HUES6 (cell line): ENCODE results near the gene CPM.

Experiments used
- H3K27ac ChIP-seq: 2 replicates; pipeline ENCODE4 v1.7.0; 2013; ENCODE audit warnings: low read depth, mild to moderate bottlenecking, low read length, inconsistent platforms
- H3K27me3 ChIP-seq: 2 replicates; pipeline ENCODE4 v1.6.1; 2013; ENCODE audit warnings: low read length; ENCODE audit not compliant: control insufficient read depth, insufficient read depth
- H3K36me3 ChIP-seq: 2 replicates; pipeline ENCODE4 v1.6.1; 2013; ENCODE audit warnings: low read length; ENCODE audit not compliant: control insufficient read depth, insufficient read depth
- H3K4me1 ChIP-seq: 2 replicates; pipeline ENCODE4 v1.6.1; 2013; ENCODE audit warnings: low read length; ENCODE audit not compliant: control insufficient read depth, insufficient read depth
- H3K4me3 ChIP-seq: 2 replicates; pipeline ENCODE4 v1.5.1; 2013; ENCODE audit warnings: low read depth, low read length
- H3K9ac ChIP-seq: one replicate; pipeline ENCODE4 v1.6.1; 2013; ENCODE audit warnings: mild to moderate bottlenecking, low read length
- H3K9me3 ChIP-seq: 2 replicates; pipeline ENCODE4 v1.6.1; 2013; ENCODE audit warnings: low read depth, low read length; ENCODE audit not compliant: control insufficient read depth, insufficient read depth

The CPM gene

DNA sequence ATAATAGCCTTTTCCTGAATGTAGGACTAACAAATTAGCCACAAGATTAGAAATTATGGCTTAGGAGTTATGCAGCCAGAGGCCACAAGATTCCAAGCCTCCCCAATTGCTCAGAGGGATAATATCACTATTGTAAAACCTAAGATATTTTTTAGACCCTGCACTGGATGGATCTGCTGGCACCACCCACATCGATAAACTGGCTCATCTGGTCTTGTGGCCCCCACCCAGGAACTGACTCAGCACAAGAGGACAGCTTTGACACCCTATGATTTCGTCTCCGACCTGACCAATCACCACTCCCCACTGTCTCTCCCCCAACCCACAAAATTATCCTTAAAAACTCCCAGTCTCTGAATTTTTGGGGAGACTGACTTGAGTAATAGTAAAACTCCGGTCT is 54.7 kb downstream of the CPM start:
- H3K9me3 ChIP-seq = peaks cover 3% of the 10 kb centered on the region
- H3K4me1 ChIP-seq = no peaks in the 10 kb centered on the region
- no peak overlapping the region for H3K4me3 ChIP-seq
- no peaks in the 10 kb centered on the region for H3K36me3 ChIP-seq
- no peaks in the 10 kb centered on the region for H3K27me3 ChIP-seq
- no peak overlapping the region for H3K9ac ChIP-seq
- H3K27ac ChIP-seq = no peak overlapping the region

- H3K36me3 ChIP-seq = no peaks in the 10 kb centered on the region
- no peaks in the 10 kb centered on the region for H3K4me1 ChIP-seq
- H3K27ac ChIP-seq = no peak overlapping the region
- H3K9ac ChIP-seq = no peak overlapping the region
- H3K9me3 ChIP-seq = peaks cover 3% of the 10 kb centered on the region
- no peaks in the 10 kb centered on the region for H3K27me3 ChIP-seq
- H3K4me3 ChIP-seq = no peak overlapping the region
Measured at GRCh38 chr12:68877583-68877982, 55.4 kb downstream of the CPM start.

- no peaks in the 10 kb centered on the region for H3K27me3 ChIP-seq
- H3K4me1 ChIP-seq = no peaks in the 10 kb centered on the region
- no peaks in the 10 kb centered on the region; the same call in 1 of the 2 replicates for H3K9me3 ChIP-seq
- H3K36me3 ChIP-seq = no peaks in the 10 kb centered on the region
- H3K27ac ChIP-seq = no peak overlapping the region
- no peak overlapping the region for H3K4me3 ChIP-seq
- H3K9ac ChIP-seq = no peak overlapping the region
Measured at GRCh38 chr12:68876461-68876860, 56.5 kb downstream of the CPM start.

- no peaks in the 10 kb centered on the region for H3K36me3 ChIP-seq
- H3K9ac ChIP-seq = no peak overlapping the region
- no peaks in the 10 kb centered on the region for H3K27me3 ChIP-seq
- H3K4me3 ChIP-seq = no peak overlapping the region
- no peak overlapping the region for H3K27ac ChIP-seq
- no peaks in the 10 kb centered on the region for H3K9me3 ChIP-seq
- no peaks in the 10 kb centered on the region for H3K4me1 ChIP-seq
Measured at GRCh38 chr12:68873316-68873715, 59.7 kb downstream of the CPM start.

GRCh38 chr12:68871921-68872320 is 61.0 kb downstream of the CPM start:
- no peak overlapping the region for H3K4me3 ChIP-seq
- no peaks in the 10 kb centered on the region for H3K27me3 ChIP-seq
- H3K27ac ChIP-seq = no peak overlapping the region
- no peaks in the 10 kb centered on the region for H3K36me3 ChIP-seq
- no peak overlapping the region for H3K9ac ChIP-seq
- H3K9me3 ChIP-seq = no peaks in the 10 kb centered on the region
- peaks cover 5% of the 10 kb centered on the region for H3K4me1 ChIP-seq

GRCh38 chr12:68871396-68871795 is 61.6 kb downstream of the CPM start:
- Histone ChIP-seq H3K27ac (no peak overlapping the region), H3K9me3 (no peaks in the 10 kb centered on the region), H3K4me3 (no peak overlapping the region), H3K4me1 (peaks cover 5% of the 10 kb centered on the region), H3K36me3 (no peaks in the 10 kb centered on the region), H3K27me3 (no peaks in the 10 kb centered on the region), H3K9ac (no peak overlapping the region)

DNA sequence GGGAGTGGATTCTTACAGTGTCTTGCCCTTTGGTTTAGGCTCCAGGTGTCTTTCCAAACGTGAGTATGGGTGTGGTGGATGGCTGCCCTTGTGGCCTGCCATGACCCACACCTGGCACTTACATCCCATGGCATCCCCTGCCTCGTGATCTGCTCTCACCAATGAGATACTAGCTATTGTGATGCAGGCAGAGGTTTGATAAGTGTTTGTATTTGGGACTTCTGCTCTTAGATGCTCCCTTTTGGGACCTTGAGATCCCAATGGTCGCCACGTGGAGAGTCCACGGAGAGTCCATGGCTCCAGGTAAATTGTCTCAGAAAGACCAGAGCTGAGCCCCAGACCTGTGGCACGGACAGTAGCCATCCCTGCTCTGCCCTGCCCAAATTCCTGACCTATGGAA is 62.5 kb downstream of the CPM start:
- Histone ChIP-seq H3K9me3 (no peaks in the 10 kb centered on the region), H3K36me3 (no peaks in the 10 kb centered on the region), H3K4me3 (no peak overlapping the region), H3K4me1 (peaks cover 5% of the 10 kb centered on the region), H3K27me3 (no peaks in the 10 kb centered on the region), H3K9ac (no peak overlapping the region), H3K27ac (no peak overlapping the region)

DNA sequence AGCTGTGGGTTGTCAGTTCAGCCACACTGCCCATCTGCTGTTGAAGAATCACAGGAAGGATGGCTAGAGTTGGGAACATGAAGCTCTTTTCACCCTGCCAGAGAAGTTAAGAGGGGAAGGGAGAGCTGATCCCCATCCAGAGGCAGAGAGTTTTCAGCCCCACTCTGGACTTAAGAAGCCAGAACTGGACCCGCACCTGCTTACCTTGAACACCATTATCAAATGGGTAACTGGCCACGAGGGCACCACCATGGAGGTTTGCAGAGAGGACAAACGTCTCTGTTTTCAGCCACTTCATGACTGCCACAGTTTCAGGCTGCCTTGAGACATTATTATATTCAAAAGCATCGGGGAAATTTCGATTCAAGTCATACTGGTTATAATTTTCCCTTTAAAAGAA is 63.0 kb downstream of the CPM start:
- no peak overlapping the region for H3K4me3 ChIP-seq
- no peaks in the 10 kb centered on the region for H3K36me3 ChIP-seq
- no peaks in the 10 kb centered on the region for H3K9me3 ChIP-seq
- H3K4me1 ChIP-seq = peaks cover 5% of the 10 kb centered on the region
- no peak overlapping the region for H3K9ac ChIP-seq
- H3K27ac ChIP-seq = no peak overlapping the region
- H3K27me3 ChIP-seq = no peaks in the 10 kb centered on the region

- Histone ChIP-seq H3K9ac (no peak overlapping the region), H3K4me1 (peaks cover 5% of the 10 kb centered on the region), H3K36me3 (no peaks in the 10 kb centered on the region), H3K4me3 (no peak overlapping the region), H3K27me3 (no peaks in the 10 kb centered on the region), H3K9me3 (no peaks in the 10 kb centered on the region), H3K27ac (no peak overlapping the region)
Measured at GRCh38 chr12:68868043-68868790, 64.8 kb downstream of the CPM start.

GRCh38 chr12:68867606-68868005 is 65.4 kb downstream of the CPM start:
- H3K36me3 ChIP-seq = no peaks in the 10 kb centered on the region
- no peak overlapping the region for H3K27ac ChIP-seq
- H3K4me1 ChIP-seq = peaks cover 5% of the 10 kb centered on the region
- no peak overlapping the region for H3K9ac ChIP-seq
- no peaks in the 10 kb centered on the region for H3K9me3 ChIP-seq
- no peak overlapping the region for H3K4me3 ChIP-seq
- no peaks in the 10 kb centered on the region for H3K27me3 ChIP-seq

DNA sequence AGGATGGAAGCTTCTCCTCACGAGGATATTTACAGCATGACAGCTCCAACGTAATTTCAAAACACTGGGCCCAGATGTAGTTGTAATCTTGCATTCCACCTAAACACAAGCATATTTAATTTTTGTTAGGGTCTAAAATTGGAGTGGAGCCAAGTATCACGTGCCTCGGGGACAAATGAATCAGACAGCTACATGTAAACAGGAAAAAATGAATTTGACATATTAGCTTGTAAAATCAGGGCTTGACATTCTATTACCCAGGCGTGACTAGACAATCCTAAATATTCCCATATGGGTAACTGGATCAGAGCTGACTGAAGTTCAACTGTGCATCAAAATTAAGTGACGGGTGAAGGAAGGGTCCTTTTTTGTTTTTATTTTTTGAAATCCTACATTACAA is 66.0 kb downstream of the CPM start:
- H3K9me3 ChIP-seq = no peaks in the 10 kb centered on the region
- H3K27me3 ChIP-seq = no peaks in the 10 kb centered on the region
- peaks cover 5% of the 10 kb centered on the region for H3K4me1 ChIP-seq
- no peaks in the 10 kb centered on the region for H3K36me3 ChIP-seq
- no peak overlapping the region for H3K9ac ChIP-seq
- H3K27ac ChIP-seq = no peak overlapping the region
- H3K4me3 ChIP-seq = no peak overlapping the region
